Panc1 (cell line): ENCODE data around the gene SYNE1. TPM values are rescaled to one million over a fixed set of nuclear protein-coding genes. Genes with fewer than 3 reads are reported as not detected.

Experiments used
- ATAC-seq: fragments of 200-7000 bp; cut with Tn5 transposase; 2 replicates; pipeline ENCODE4 v1.9.1; 2020; ENCODE audit warnings: mild to moderate bottlenecking, moderate library complexity
- BruUV-seq: library from RNA; stranded (reverse); fragments of 400-500 nt; replicated peaks from 2 replicates; lab custom pipeline; 2021; lab: Mats Ljungman, UMichigan
- CTCF ChIA-PET: fragments of 300-600 bp; sonication (Branson Sonifier 250); formaldehyde crosslinking; loops from one replicate; lab custom pipeline; 2022; ENCODE audit warnings: antibody characterized with exemption; lab: Charles Lee
- POLR2A ChIA-PET: fragments of 300-600 bp; sonication (Branson Sonifier 250); formaldehyde crosslinking; loops from one replicate; lab custom pipeline; 2022; ENCODE audit warnings: antibody characterized with exemption; lab: Charles Lee
- DNase-seq: peaks from one replicate; pipeline ENCODE4 v3.0.0-alpha.2; 2010; ENCODE audit warnings: low read depth, low spot score
- H3K27ac ChIP-seq: 2 replicates; pipeline ENCODE4 v1.5.1; 2011; ENCODE audit warnings: mild to moderate bottlenecking, low read length, inconsistent platforms
- H3K27me3 ChIP-seq: fragments of 200-500 bp; sonication (Bioruptor generic); 2 replicates; pipeline ENCODE4 v1.6.0; 2014; ENCODE audit warnings: low read length, inconsistent platforms; ENCODE audit not compliant: control insufficient read depth, insufficient read depth
- H3K36me3 ChIP-seq: fragments of 200-500 bp; sonication (Bioruptor generic); 2 replicates; pipeline ENCODE4 v1.5.1; 2014; ENCODE audit warnings: inconsistent platforms, mild to moderate bottlenecking, low read length, moderate library complexity; ENCODE audit not compliant: control insufficient read depth, insufficient read depth
- H3K4me1 ChIP-seq: 2 replicates; pipeline ENCODE4 v1.5.1; 2011; ENCODE audit warnings: inconsistent platforms, mild to moderate bottlenecking, low read length, moderate library complexity; ENCODE audit not compliant: control insufficient read depth, insufficient read depth
- H3K4me3 ChIP-seq, 2 experiments: 2 replicates each; pipeline ENCODE4 v1.5.1; 2011 to 2012; ENCODE audit warnings: low read depth in 2 of 2, low read length in 2 of 2, mild to moderate bottlenecking in 2 of 2, inconsistent platforms in 1 of 2, moderate library complexity in 1 of 2
- H3K9me3 ChIP-seq: fragments of 200-500 bp; sonication (Bioruptor generic); 2 replicates; pipeline ENCODE4 v1.5.1; 2014; ENCODE audit warnings: low read depth, mild to moderate bottlenecking, inconsistent platforms, low read length, moderate library complexity; ENCODE audit not compliant: control insufficient read depth, insufficient read depth
- POLR2AphosphoS5 ChIP-seq: IDR thresholded peaks from 2 replicates; pipeline ENCODE4 v1.6.1; 2012; ENCODE audit warnings: mild to moderate bottlenecking, low read depth, low read length, moderate library complexity
- SIN3A ChIP-seq: IDR thresholded peaks from 2 replicates; pipeline ENCODE4 v1.6.1; 2012; ENCODE audit warnings: low read depth, mild to moderate bottlenecking, low read length, moderate library complexity, borderline replicate concordance; ENCODE audit not compliant: insufficient read depth
- TCF7L2 ChIP-seq: IDR thresholded peaks from 2 replicates; pipeline ENCODE4 v1.6.1; 2011; ENCODE audit warnings: mild to moderate bottlenecking, low read depth, low read length, inconsistent platforms
- in situ Hi-C: cut with HindIII; loops from 2 replicates; pipeline ENCODE4 v1.10.0; 2016; ENCODE audit warnings: low sequenced_read_pairs, low pct_unique_long_range_greater_than_20kb
- intact Hi-C: fragments of 100-400 bp; cut with micrococcal nuclease; formaldehyde crosslinking; loops from one replicate; pipeline ENCODE4 v1.10.0; 2022; ENCODE audit not compliant: unreplicated experiment
- total RNA-seq: library from RNA; stranded (reverse); gene quantifications from one replicate; pipeline ENCODE4 v1.2.1, GENCODE V29; 2021; ENCODE audit not compliant: unreplicated experiment
- TF ChIP-seq, protein P1 (sequence below), 2 experiments: IDR thresholded peaks; 2 replicates each; pipeline ENCODE4 v1.6.1; 2011 to 2012; ENCODE audit warnings: low read depth in 2 of 2, control low read depth in 1 of 2, low read length in 1 of 2, mild to moderate bottlenecking in 1 of 2, moderate library complexity in 1 of 2; ENCODE audit not compliant: insufficient read depth in 1 of 2
- TF ChIP-seq, protein P2 (sequence below): fragments of 450-650 bp; IDR thresholded peaks from 2 replicates; pipeline ENCODE4 v1.5.1; 2017; ENCODE audit warnings: mild to moderate bottlenecking

SYNE1 gene
- total RNA-seq, 1 experiment from 2014 or later = 3.2 TPM

DNA sequence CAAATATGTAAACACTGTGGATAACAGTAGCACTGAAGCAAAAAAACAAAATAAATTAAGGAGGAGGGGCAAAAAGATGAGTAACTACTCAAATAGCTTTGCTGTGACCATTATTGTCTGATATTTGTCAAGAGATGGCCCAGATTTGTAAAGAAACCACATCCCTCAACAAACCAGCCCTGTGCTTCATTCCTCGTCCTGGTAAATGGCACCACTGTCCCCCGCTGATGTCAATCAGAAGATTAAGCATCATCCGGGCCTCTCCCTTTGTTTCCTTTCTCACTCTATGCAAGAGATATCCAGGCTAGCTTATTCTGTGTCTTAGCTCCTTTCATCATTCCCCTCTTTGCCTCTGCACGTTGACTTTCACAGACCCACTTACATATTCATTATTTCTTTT, 259.0 kb downstream of the SYNE1 start:
- TF ChIP-seq, protein P1, sequence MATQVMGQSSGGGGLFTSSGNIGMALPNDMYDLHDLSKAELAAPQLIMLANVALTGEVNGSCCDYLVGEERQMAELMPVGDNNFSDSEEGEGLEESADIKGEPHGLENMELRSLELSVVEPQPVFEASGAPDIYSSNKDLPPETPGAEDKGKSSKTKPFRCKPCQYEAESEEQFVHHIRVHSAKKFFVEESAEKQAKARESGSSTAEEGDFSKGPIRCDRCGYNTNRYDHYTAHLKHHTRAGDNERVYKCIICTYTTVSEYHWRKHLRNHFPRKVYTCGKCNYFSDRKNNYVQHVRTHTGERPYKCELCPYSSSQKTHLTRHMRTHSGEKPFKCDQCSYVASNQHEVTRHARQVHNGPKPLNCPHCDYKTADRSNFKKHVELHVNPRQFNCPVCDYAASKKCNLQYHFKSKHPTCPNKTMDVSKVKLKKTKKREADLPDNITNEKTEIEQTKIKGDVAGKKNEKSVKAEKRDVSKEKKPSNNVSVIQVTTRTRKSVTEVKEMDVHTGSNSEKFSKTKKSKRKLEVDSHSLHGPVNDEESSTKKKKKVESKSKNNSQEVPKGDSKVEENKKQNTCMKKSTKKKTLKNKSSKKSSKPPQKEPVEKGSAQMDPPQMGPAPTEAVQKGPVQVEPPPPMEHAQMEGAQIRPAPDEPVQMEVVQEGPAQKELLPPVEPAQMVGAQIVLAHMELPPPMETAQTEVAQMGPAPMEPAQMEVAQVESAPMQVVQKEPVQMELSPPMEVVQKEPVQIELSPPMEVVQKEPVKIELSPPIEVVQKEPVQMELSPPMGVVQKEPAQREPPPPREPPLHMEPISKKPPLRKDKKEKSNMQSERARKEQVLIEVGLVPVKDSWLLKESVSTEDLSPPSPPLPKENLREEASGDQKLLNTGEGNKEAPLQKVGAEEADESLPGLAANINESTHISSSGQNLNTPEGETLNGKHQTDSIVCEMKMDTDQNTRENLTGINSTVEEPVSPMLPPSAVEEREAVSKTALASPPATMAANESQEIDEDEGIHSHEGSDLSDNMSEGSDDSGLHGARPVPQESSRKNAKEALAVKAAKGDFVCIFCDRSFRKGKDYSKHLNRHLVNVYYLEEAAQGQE (IDR thresholded peaks at IDR 0.05; ENCODE audit: insufficient read depth in 1 of 2, low read depth in 2 of 2, low read length in 1 of 2) = no peak
- no peak for TF ChIP-seq POLR2AphosphoS5
- TF ChIP-seq SIN3A = no peak
- TF ChIP-seq TCF7L2 = no peak
- TF ChIP-seq, protein P2, sequence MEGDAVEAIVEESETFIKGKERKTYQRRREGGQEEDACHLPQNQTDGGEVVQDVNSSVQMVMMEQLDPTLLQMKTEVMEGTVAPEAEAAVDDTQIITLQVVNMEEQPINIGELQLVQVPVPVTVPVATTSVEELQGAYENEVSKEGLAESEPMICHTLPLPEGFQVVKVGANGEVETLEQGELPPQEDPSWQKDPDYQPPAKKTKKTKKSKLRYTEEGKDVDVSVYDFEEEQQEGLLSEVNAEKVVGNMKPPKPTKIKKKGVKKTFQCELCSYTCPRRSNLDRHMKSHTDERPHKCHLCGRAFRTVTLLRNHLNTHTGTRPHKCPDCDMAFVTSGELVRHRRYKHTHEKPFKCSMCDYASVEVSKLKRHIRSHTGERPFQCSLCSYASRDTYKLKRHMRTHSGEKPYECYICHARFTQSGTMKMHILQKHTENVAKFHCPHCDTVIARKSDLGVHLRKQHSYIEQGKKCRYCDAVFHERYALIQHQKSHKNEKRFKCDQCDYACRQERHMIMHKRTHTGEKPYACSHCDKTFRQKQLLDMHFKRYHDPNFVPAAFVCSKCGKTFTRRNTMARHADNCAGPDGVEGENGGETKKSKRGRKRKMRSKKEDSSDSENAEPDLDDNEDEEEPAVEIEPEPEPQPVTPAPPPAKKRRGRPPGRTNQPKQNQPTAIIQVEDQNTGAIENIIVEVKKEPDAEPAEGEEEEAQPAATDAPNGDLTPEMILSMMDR = no peak
- no peaks in the 10 kb centered on the region for H3K36me3 ChIP-seq
- ATAC-seq (no peak), DNase-seq (no peak)
- H3K4me3 ChIP-seq = no peak overlapping the region
- H3K27me3 ChIP-seq = no peaks in the 10 kb centered on the region
- BruUV-seq = no TSS peak
- no peak overlapping the region for H3K27ac ChIP-seq
- CTCF ChIA-PET = interaction anchor here (0.6 kb wide), 1 partner anchor 30 kb away, joined by 3 read pairs; no protein-coding TSS in a partner anchor
- intact Hi-C loops (no loop called here), in situ Hi-C loops (no loop called here)
- no peaks in the 10 kb centered on the region for H3K9me3 ChIP-seq
- peaks cover 10% of the 10 kb centered on the region; the same call in 1 of the 2 replicates for H3K4me1 ChIP-seq
- POLR2A ChIA-PET = interaction anchor here (0.5 kb wide), 1 partner anchor 1531 kb away, joined by 3 read pairs; no protein-coding TSS in a partner anchor

DNA sequence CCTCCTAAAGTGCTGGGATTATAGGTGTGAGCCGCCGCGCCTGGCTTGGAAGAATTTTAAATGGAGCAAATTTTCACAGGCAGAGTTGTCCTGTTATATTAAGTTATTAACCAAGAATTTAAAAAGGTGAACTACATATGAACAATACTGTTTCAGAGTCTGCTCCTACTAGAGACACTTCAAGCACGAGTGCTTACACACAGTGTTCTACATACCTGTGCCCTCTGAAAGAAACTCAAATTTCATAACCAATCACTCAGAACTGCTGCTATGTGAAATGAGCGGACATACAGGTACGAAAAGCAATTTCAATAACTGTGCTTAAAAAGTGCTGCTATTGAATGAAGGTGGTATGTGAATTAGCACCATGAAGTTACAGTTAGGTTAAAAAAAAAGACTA, 262.0 kb downstream of the SYNE1 start:
- Histone ChIP-seq H3K4me3 (no peak overlapping the region), H3K4me1 (peaks cover under 1% of the 10 kb centered on the region; the same call in 1 of the 2 replicates), H3K27ac (no peak overlapping the region), H3K36me3 (no peaks in the 10 kb centered on the region), H3K9me3 (no peaks in the 10 kb centered on the region), H3K27me3 (no peaks in the 10 kb centered on the region)
- ChIA-PET CTCF (no interaction called here), POLR2A (no interaction called here)
- no peak for DNase-seq
- BruUV-seq = no TSS peak
- ATAC-seq = no peak
- in situ Hi-C loops (no loop called here), intact Hi-C loops (no loop called here)
- TF ChIP-seq, protein P1 (IDR thresholded peaks at IDR 0.05; ENCODE audit: insufficient read depth in 1 of 2, low read depth in 2 of 2, low read length in 1 of 2) = no peak
- TF ChIP-seq SIN3A (no peak), TCF7L2 (no peak), POLR2AphosphoS5 (no peak)
- TF ChIP-seq, protein P2 = no peak
